ENCODE data around the gene SAMD8. TPM values are rescaled to one million over a fixed set of nuclear protein-coding genes. Genes with fewer than 3 reads are reported as not detected.
A peak's percentile ranks its signal among the peaks of the same experiment; 100 is the strongest.

SAMD8 gene
- total and polyA plus RNA-seq, 10 of the 15 experiments (the other 5 are each of a cell fraction or from before 2014, with no cell fraction given): 2.8 to 26.0 (median 9.3) TPM

- TF ChIP-seq POU2F2 (IDR thresholded peaks at IDR 0.05; ENCODE audit: borderline replicate concordance, low read depth, low read length) (no peak), HDAC6 (IDR thresholded peaks at IDR 0.05; ENCODE audit: unreplicated experiment) (no peak), NRF1 (conservative IDR thresholded peaks at IDR 0.05; ENCODE audit: low read depth, low read length) (no peak), RAD21 (IDR thresholded peaks at IDR 0.05; ENCODE audit: insufficient read depth, low read depth, low read length) (peak; percentile 83), CHD2 (IDR thresholded peaks at IDR 0.05; ENCODE audit: borderline replicate concordance, low read depth, low read length) (no peak), IKZF2 (IDR thresholded peaks at IDR 0.05) (no peak), NFYB (IDR thresholded peaks at IDR 0.05; ENCODE audit: insufficient read depth, low read depth, low read length) (no peak), ZNF622 (IDR thresholded peaks at IDR 0.05) (no peak), STAT1 (conservative IDR thresholded peaks at IDR 0.05) (no peak), NBN (IDR thresholded peaks at IDR 0.05) (no peak), NR2C2 (IDR thresholded peaks at IDR 0.05; ENCODE audit: borderline replicate concordance, control insufficient read depth, insufficient read length, low read depth) (no peak), PAX8 (IDR thresholded peaks at IDR 0.05) (no peak), RUNX3 (IDR thresholded peaks at IDR 0.05; ENCODE audit: low read length) (peak; percentile 40), ZNF384 (IDR thresholded peaks at IDR 0.05; ENCODE audit: borderline replicate concordance, low read depth, low read length) (0 out of 2 replicates have a peak, but pooled peaks have one; percentile 26), IRF4 (IDR thresholded peaks at IDR 0.05; ENCODE audit: low read depth, low read length) (no peak), SUPT20H (IDR thresholded peaks at IDR 0.05; ENCODE audit: borderline replicate concordance, control insufficient read depth, low read depth, low read length) (no peak), CBX3 (IDR thresholded peaks at IDR 0.05; ENCODE audit: borderline replicate concordance, low read depth) (no peak), POLR2AphosphoS5 (IDR thresholded peaks at IDR 0.05; ENCODE audit: low read length) (no peak), FOXM1 (IDR thresholded peaks at IDR 0.05; ENCODE audit: low read depth, low read length) (no peak), PML (IDR thresholded peaks at IDR 0.05; ENCODE audit: low read length) (no peak), KLF5 (IDR thresholded peaks at IDR 0.05; ENCODE audit: partially characterized antibody) (no peak), TCF7 (IDR thresholded peaks at IDR 0.05; ENCODE audit: borderline replicate concordance) (no peak), NR2F1 (conservative IDR thresholded peaks at IDR 0.05) (no peak)
- TF ChIP-seq, protein P1, sequence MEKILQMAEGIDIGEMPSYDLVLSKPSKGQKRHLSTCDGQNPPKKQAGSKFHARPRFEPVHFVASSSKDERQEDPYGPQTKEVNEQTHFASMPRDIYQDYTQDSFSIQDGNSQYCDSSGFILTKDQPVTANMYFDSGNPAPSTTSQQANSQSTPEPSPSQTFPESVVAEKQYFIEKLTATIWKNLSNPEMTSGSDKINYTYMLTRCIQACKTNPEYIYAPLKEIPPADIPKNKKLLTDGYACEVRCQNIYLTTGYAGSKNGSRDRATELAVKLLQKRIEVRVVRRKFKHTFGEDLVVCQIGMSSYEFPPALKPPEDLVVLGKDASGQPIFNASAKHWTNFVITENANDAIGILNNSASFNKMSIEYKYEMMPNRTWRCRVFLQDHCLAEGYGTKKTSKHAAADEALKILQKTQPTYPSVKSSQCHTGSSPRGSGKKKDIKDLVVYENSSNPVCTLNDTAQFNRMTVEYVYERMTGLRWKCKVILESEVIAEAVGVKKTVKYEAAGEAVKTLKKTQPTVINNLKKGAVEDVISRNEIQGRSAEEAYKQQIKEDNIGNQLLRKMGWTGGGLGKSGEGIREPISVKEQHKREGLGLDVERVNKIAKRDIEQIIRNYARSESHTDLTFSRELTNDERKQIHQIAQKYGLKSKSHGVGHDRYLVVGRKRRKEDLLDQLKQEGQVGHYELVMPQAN (conservative IDR thresholded peaks at IDR 0.05): no peak
- TF ChIP-seq, protein P2, sequence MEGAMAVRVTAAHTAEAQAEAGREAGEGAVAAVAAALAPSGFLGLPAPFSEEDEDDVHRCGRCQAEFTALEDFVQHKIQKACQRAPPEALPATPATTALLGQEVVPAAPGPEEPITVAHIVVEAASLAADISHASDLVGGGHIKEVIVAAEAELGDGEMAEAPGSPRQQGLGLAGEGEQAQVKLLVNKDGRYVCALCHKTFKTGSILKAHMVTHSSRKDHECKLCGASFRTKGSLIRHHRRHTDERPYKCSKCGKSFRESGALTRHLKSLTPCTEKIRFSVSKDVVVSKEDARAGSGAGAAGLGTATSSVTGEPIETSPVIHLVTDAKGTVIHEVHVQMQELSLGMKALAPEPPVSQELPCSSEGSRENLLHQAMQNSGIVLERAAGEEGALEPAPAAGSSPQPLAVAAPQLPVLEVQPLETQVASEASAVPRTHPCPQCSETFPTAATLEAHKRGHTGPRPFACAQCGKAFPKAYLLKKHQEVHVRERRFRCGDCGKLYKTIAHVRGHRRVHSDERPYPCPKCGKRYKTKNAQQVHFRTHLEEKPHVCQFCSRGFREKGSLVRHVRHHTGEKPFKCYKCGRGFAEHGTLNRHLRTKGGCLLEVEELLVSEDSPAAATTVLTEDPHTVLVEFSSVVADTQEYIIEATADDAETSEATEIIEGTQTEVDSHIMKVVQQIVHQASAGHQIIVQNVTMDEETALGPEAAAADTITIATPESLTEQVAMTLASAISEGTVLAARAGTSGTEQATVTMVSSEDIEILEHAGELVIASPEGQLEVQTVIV (IDR thresholded peaks at IDR 0.05; ENCODE audit: borderline replicate concordance, partially characterized antibody): no peak
- TF ChIP-seq, protein P3, sequence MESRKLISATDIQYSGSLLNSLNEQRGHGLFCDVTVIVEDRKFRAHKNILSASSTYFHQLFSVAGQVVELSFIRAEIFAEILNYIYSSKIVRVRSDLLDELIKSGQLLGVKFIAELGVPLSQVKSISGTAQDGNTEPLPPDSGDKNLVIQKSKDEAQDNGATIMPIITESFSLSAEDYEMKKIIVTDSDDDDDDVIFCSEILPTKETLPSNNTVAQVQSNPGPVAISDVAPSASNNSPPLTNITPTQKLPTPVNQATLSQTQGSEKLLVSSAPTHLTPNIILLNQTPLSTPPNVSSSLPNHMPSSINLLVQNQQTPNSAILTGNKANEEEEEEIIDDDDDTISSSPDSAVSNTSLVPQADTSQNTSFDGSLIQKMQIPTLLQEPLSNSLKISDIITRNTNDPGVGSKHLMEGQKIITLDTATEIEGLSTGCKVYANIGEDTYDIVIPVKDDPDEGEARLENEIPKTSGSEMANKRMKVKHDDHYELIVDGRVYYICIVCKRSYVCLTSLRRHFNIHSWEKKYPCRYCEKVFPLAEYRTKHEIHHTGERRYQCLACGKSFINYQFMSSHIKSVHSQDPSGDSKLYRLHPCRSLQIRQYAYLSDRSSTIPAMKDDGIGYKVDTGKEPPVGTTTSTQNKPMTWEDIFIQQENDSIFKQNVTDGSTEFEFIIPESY (IDR thresholded peaks at IDR 0.05): no peak
Observed at GRCh38 chr10:75187961-75188426, 76.5 kb downstream of the SAMD8 start (continued).

Data from GM12878 (cell line).